Measurements from ENCODE around the gene AGMO. TPM values are rescaled to one million over a fixed set of nuclear protein-coding genes. Genes with fewer than 3 reads are reported as not detected.

Gene AGMO
- polyA plus RNA-seq, 1 donor from 2014 or later: not detected

DNA sequence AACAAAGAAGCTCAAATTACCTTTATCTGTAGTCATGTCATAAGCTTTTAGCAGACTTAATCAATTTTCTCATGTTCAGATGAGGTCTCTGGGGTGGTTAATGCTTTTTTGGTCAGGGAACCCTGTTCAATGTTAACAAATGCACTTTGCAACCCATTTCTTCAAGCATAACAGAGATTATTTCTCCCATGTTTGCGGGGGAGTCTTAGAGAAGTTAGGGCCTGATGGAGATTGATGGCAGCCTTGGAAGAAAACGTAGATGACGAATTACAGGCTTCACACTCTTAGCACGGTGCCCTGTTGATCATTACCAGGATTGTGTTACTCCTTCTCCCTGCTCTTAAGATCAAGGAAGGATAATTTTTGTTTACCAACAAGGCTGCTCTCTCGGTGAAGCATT lies 76.4 kb downstream of the AGMO start:
- no peaks in the 10 kb centered on the region for H3K27me3 ChIP-seq (ENCODE audit: insufficient read depth, low read depth, low read length)
- H4K20me1 ChIP-seq (ENCODE audit: insufficient read depth): no peaks in the 10 kb centered on the region
- no peaks in the 10 kb centered on the region for H3K36me3 ChIP-seq (ENCODE audit: insufficient read depth, low read length)
- TF ChIP-seq RAD21 (conservative IDR thresholded peaks at IDR 0.05): no peak
- H2AFZ ChIP-seq (ENCODE audit: low read depth, low read length): no peak overlapping the region
- H3K4me3 ChIP-seq (ENCODE audit: low read length): no peak overlapping the region
- H3K79me2 ChIP-seq (replicated peaks; ENCODE audit: insufficient read depth, low read length): no peaks in the 10 kb centered on the region
- H3F3A ChIP-seq (ENCODE audit: insufficient read depth, low read length, poor library complexity, severe bottlenecking): no peaks in the 10 kb centered on the region
- H3K27ac ChIP-seq (ENCODE audit: low read length): no peak overlapping the region
- no peak overlapping the region for H3K9ac ChIP-seq (ENCODE audit: low read length)
- H3K9me3 ChIP-seq (ENCODE audit: low read length): no peaks in the 10 kb centered on the region
- H3K4me2 ChIP-seq (ENCODE audit: low read length): no peak overlapping the region
- H3K9me2 ChIP-seq (ENCODE audit: insufficient read depth, low read length): peaks cover 3% of the 10 kb centered on the region

DNA sequence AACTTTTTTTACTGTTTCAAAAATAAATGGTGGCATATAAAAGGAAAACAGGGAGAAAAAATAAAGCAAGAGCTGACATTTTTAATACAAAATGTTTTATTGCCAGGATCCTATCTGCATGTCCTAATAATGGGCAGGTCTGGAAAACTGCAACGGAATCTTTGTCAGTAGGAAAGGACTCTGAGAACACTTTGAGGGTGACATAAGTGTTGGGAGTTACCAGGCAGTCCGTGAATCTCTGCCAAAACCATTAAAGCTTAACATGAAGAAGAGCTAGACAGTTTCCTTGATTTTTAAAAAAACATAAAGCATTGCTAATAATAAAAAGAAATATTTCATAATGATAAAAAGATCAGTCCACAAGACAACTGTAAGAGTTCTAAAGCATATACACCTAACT lies 80.7 kb downstream of the AGMO start:
- H3K36me3 ChIP-seq (ENCODE audit: insufficient read depth, low read length): no peaks in the 10 kb centered on the region
- H3K79me2 ChIP-seq (replicated peaks; ENCODE audit: insufficient read depth, low read length): no peaks in the 10 kb centered on the region
- H3K9ac ChIP-seq (ENCODE audit: low read length): no peak overlapping the region
- no peak overlapping the region for H3K4me2 ChIP-seq (ENCODE audit: low read length)
- no peaks in the 10 kb centered on the region for H4K20me1 ChIP-seq (ENCODE audit: insufficient read depth)
- H2AFZ ChIP-seq (ENCODE audit: low read depth, low read length): no peak overlapping the region
- no peak overlapping the region for H3K4me3 ChIP-seq (ENCODE audit: low read length)
- no peaks in the 10 kb centered on the region for H3F3A ChIP-seq (ENCODE audit: insufficient read depth, low read length, poor library complexity, severe bottlenecking)
- no peak overlapping the region for H3K27ac ChIP-seq (ENCODE audit: low read length)
- TF ChIP-seq TAF1 (IDR thresholded peaks at IDR 0.05; ENCODE audit: low read depth): no peak
- TF ChIP-seq EZH2 (IDR thresholded peaks at IDR 0.05; ENCODE audit: borderline replicate concordance, insufficient read depth, low read length, poor library complexity, severe bottlenecking): no peak
- no peaks in the 10 kb centered on the region for H3K9me3 ChIP-seq (ENCODE audit: low read length)
- H3K27me3 ChIP-seq (ENCODE audit: insufficient read depth, low read depth, low read length): no peaks in the 10 kb centered on the region
- peaks cover 3% of the 10 kb centered on the region for H3K9me2 ChIP-seq (ENCODE audit: insufficient read depth, low read length)

GRCh38 chr7:15478401-15478800 lies 83.4 kb downstream of the AGMO start:
- H3K4me3 ChIP-seq (ENCODE audit: low read length): no peak overlapping the region
- no peak overlapping the region for H3K9ac ChIP-seq (ENCODE audit: low read length)
- no peaks in the 10 kb centered on the region for H4K20me1 ChIP-seq (ENCODE audit: insufficient read depth)
- TF ChIP-seq REST (IDR thresholded peaks at IDR 0.05; ENCODE audit: borderline replicate concordance) (no peak), RAD21 (conservative IDR thresholded peaks at IDR 0.05) (no peak), MXI1 (conservative IDR thresholded peaks at IDR 0.05; ENCODE audit: poor library complexity, severe bottlenecking) (no peak)
- H2AFZ ChIP-seq (ENCODE audit: low read depth, low read length): no peak overlapping the region
- no peaks in the 10 kb centered on the region for H3K79me2 ChIP-seq (replicated peaks; ENCODE audit: insufficient read depth, low read length)
- H3K36me3 ChIP-seq (ENCODE audit: insufficient read depth, low read length): no peaks in the 10 kb centered on the region
- H3K9me3 ChIP-seq (ENCODE audit: low read length): no peaks in the 10 kb centered on the region
- H3F3A ChIP-seq (ENCODE audit: insufficient read depth, low read length, poor library complexity, severe bottlenecking): no peaks in the 10 kb centered on the region
- H3K27me3 ChIP-seq (ENCODE audit: insufficient read depth, low read depth, low read length): no peaks in the 10 kb centered on the region
- H3K4me2 ChIP-seq (ENCODE audit: low read length): no peak overlapping the region
- H3K27ac ChIP-seq (ENCODE audit: low read length): no peak overlapping the region
- H3K9me2 ChIP-seq (ENCODE audit: insufficient read depth, low read length): no peaks in the 10 kb centered on the region

DNA sequence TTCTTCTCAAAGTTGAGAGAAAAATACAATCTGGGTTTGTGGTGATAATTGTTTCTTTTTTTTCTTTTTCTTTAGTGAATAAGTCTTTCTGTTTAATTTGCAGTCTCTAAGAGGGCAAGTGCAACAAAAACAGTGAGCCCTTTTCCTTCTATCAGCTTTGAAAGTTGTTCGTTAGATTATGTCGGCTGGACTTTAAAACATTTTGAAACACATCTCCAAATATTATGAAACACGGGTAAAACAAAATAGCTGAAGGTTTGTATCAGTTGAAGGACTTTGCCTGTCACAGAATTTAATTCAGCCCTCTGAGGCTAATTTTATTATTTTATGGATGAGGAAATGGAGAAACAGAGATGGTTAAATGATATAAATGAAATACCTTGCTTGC lies 85.3 kb downstream of the AGMO start:
- no peak overlapping the region for H3K4me2 ChIP-seq (ENCODE audit: low read length)
- no peak overlapping the region for H2AFZ ChIP-seq (ENCODE audit: low read depth, low read length)

More for the DNA sequence above, 85.3 kb downstream of the AGMO start:
- no peak for TF ChIP-seq POLR2AphosphoS5 (IDR thresholded peaks at IDR 0.05)
- no peak for TF ChIP-seq SMC3 (conservative IDR thresholded peaks at IDR 0.05; ENCODE audit: poor library complexity)
- no peak for TF ChIP-seq TAF1 (IDR thresholded peaks at IDR 0.05; ENCODE audit: low read depth)
- no peak for TF ChIP-seq CTCF (IDR thresholded peaks at IDR 0.05; ENCODE audit: poor library complexity, severe bottlenecking)
- TF ChIP-seq RAD21 (conservative IDR thresholded peaks at IDR 0.05): no peak
- TF ChIP-seq EP300 (conservative IDR thresholded peaks at IDR 0.05; ENCODE audit: poor library complexity, severe bottlenecking): no peak
- TF ChIP-seq EZH2 (IDR thresholded peaks at IDR 0.05; ENCODE audit: borderline replicate concordance, insufficient read depth, low read length, poor library complexity, severe bottlenecking): no peak
- TF ChIP-seq REST (IDR thresholded peaks at IDR 0.05; ENCODE audit: borderline replicate concordance): no peak
- no peak for TF ChIP-seq MXI1 (conservative IDR thresholded peaks at IDR 0.05; ENCODE audit: poor library complexity, severe bottlenecking)
- no peak overlapping the region for H3K27ac ChIP-seq (ENCODE audit: low read length)
- H3K79me2 ChIP-seq (replicated peaks; ENCODE audit: insufficient read depth, low read length): no peaks in the 10 kb centered on the region
- no peaks in the 10 kb centered on the region for H3K9me3 ChIP-seq (ENCODE audit: low read length)
- no peaks in the 10 kb centered on the region for H3F3A ChIP-seq (ENCODE audit: insufficient read depth, low read length, poor library complexity, severe bottlenecking)
- H3K4me3 ChIP-seq (ENCODE audit: low read length): no peak overlapping the region
- H3K9ac ChIP-seq (ENCODE audit: low read length): no peak overlapping the region
- no peaks in the 10 kb centered on the region for H3K27me3 ChIP-seq (ENCODE audit: insufficient read depth, low read depth, low read length)
- no peaks in the 10 kb centered on the region for H3K36me3 ChIP-seq (ENCODE audit: insufficient read depth, low read length)
- no peaks in the 10 kb centered on the region for H4K20me1 ChIP-seq (ENCODE audit: insufficient read depth)
- H3K9me2 ChIP-seq (ENCODE audit: insufficient read depth, low read length): no peaks in the 10 kb centered on the region

Data from neural cell (in vitro differentiated cells).